CD14-positive monocyte (primary cell): ENCODE results near the gene NDRG4. TPM values are rescaled to one million over a fixed set of nuclear protein-coding genes. Genes with fewer than 3 reads are reported as not detected.

Experiments used
- DNase-seq, 3 donors: peaks; one replicate each; pipeline ENCODE4 v3.0.0-alpha.2; 2011 to 2022
- H2AFZ ChIP-seq: 2 replicates; pipeline ENCODE4 v1.6.0; 2012; ENCODE audit warnings: mild to moderate bottlenecking, low read depth, low read length, inconsistent platforms; ENCODE audit not compliant: insufficient read depth, poor library complexity, severe bottlenecking
- H3K27ac ChIP-seq, 2 donors: 1 replicate in 1 of 2; 2 replicates in 1 of 2; pipeline ENCODE4 v1.5.1; 2012 to 2013; ENCODE audit warnings: low read length in 2 of 2, control low read depth in 1 of 2, inconsistent platforms in 1 of 2, low read depth in 1 of 2, mild to moderate bottlenecking in 1 of 2
- H3K27me3 ChIP-seq, 2 donors: one replicate each; pipeline versions ENCODE4 v1.6.0 to v1.6.1; 2011 to 2013; ENCODE audit warnings: low read length in 2 of 2; ENCODE audit not compliant: control insufficient read depth in 2 of 2, insufficient read depth in 2 of 2
- H3K36me3 ChIP-seq, 2 donors: replicated peaks in 1 of 2; 1 replicate in 1 of 2; 2 replicates in 1 of 2; pipeline versions ENCODE4 v1.5.1 to v1.6.1; 2012 to 2013; ENCODE audit warnings: low read length in 2 of 2, control low read depth in 1 of 2, inconsistent platforms in 1 of 2, mild to moderate bottlenecking in 1 of 2; ENCODE audit not compliant: insufficient read depth in 2 of 2, control insufficient read depth in 1 of 2
- H3K4me1 ChIP-seq, 2 donors: 1 replicate in 1 of 2; 2 replicates in 1 of 2; pipeline versions ENCODE4 v1.5.1 to v1.6.1; 2012 to 2013; ENCODE audit warnings: low read length in 2 of 2, control low read depth in 1 of 2, inconsistent platforms in 1 of 2, mild to moderate bottlenecking in 1 of 2, moderate library complexity in 1 of 2; ENCODE audit not compliant: insufficient read depth in 2 of 2, control insufficient read depth in 1 of 2
- H3K4me2 ChIP-seq: replicated peaks from 2 replicates; pipeline ENCODE3; 2012; ENCODE audit warnings: low read length, moderate library complexity, mild to moderate bottlenecking; ENCODE audit not compliant: poor library complexity, severe bottlenecking; ENCODE audit errors: extremely low read depth
- H3K4me3 ChIP-seq, 3 experiments: fragments of 200-600 bp in 1 of 3; sonication (generic) in 1 of 3; replicated peaks in 1 of 3; 1 replicate in 2 of 3; 2 replicates in 1 of 3; pipeline ENCODE4 v1.5.1; 2011 to 2013; ENCODE audit warnings: low read length in 3 of 3, mild to moderate bottlenecking in 3 of 3, control low read depth in 2 of 3, low read depth in 2 of 3, inconsistent platforms in 1 of 3, moderate library complexity in 1 of 3
- H3K79me2 ChIP-seq: 2 replicates; pipeline ENCODE4 v1.6.0; 2012; ENCODE audit warnings: mild to moderate bottlenecking, control low read depth, inconsistent platforms, low read length, moderate library complexity; ENCODE audit not compliant: insufficient read depth
- H3K9ac ChIP-seq: 2 replicates; pipeline ENCODE4 v1.6.0; 2017; ENCODE audit warnings: low read length, mild to moderate bottlenecking; ENCODE audit not compliant: insufficient read depth, poor library complexity, severe bottlenecking
- H3K9me3 ChIP-seq, 2 donors: replicated peaks in 1 of 2; 1 replicate in 1 of 2; 2 replicates in 1 of 2; pipeline versions ENCODE4 v1.5.1 to v1.6.1; 2012 to 2013; ENCODE audit warnings: low read length in 2 of 2, control low read depth in 1 of 2; ENCODE audit not compliant: control insufficient read depth in 1 of 2, insufficient read depth in 1 of 2
- H4K20me1 ChIP-seq: 2 replicates; pipeline ENCODE4 v1.6.0; 2012; ENCODE audit warnings: mild to moderate bottlenecking, low read length, control low read depth, moderate library complexity; ENCODE audit not compliant: insufficient read depth
- H3K27ac Mint-ChIP-seq, 7 donors: one replicate each; pipeline ENCODE4 v1.8.0; 2020; ENCODE audit warnings: mild to moderate bottlenecking in 7 of 7, mixed read lengths in 7 of 7, moderate library complexity in 6 of 7, inconsistent platforms in 2 of 7
- H3K27me3 Mint-ChIP-seq, 3 donors: one replicate each; pipeline ENCODE4 v1.8.0; 2021 to 2022; ENCODE audit warnings: low read depth in 3 of 3, mild to moderate bottlenecking in 3 of 3, mixed read lengths in 3 of 3, moderate library complexity in 3 of 3, inconsistent platforms in 1 of 3
- H3K36me3 Mint-ChIP-seq, 2 donors: one replicate each; pipeline ENCODE4 v1.8.0; 2020; ENCODE audit warnings: mixed read lengths in 2 of 2, inconsistent platforms in 1 of 2, mild to moderate bottlenecking in 1 of 2
- H3K4me1 Mint-ChIP-seq: one replicate; pipeline ENCODE4 v1.8.0; 2020; ENCODE audit warnings: mild to moderate bottlenecking, mixed read lengths
- H3K4me3 Mint-ChIP-seq, 2 donors: one replicate each; pipeline ENCODE4 v1.8.0; 2020; ENCODE audit warnings: mild to moderate bottlenecking in 2 of 2, mixed read lengths in 2 of 2, moderate library complexity in 1 of 2
- H3K9me3 Mint-ChIP-seq, 7 donors: one replicate each; pipeline ENCODE4 v1.8.0; 2020 to 2022; ENCODE audit warnings: mixed read lengths in 7 of 7, mild to moderate bottlenecking in 6 of 7, moderate library complexity in 6 of 7, inconsistent platforms in 2 of 7
- CTCF ChIP-seq: fragments of 200-600 bp; IDR thresholded peaks from one replicate; pipeline ENCODE4 v1.8.0; 2022; ENCODE audit warnings: antibody characterized with exemption, mild to moderate bottlenecking
- WGBS: methylation state at CpG from one replicate; pipeline ENCODE4 v1.1.5; 2013; ENCODE audit warnings: missing lambda C conversion rate; ENCODE audit not compliant: insufficient coverage; 5-methylcytosine and 5-hydroxymethylcytosine counted together
- intact Hi-C, 2 donors: fragments of 100-400 bp; cut with micrococcal nuclease; formaldehyde crosslinking; loops; one replicate each; pipeline versions ENCODE4 v1.15.0 to v1.15.1; 2023
- polyA plus RNA-seq, 3 donors: library from polyadenylated mRNA; depleted of rRNA in 1 of 3; unstranded in 2 of 3; stranded (reverse) in 1 of 3; fragments of 300-500 nt in 2 of 3; fragments of >200 nt in 1 of 3; fragmentation: Illumina TruSeq in 2 of 3; gene quantifications; 1 replicate in 2 of 3; 2 replicates in 1 of 3; pipeline ENCODE4 v1.2.3, GENCODE V29; 2012 to 2021

The NDRG4 gene
- polyA plus RNA-seq, 3 donors: not detected

- Mint-ChIP-seq H3K36me3 (peaks cover 92 to 98% of the 10 kb centered on the region in 2 donors), H3K27me3 (no peaks in the 10 kb centered on the region), H3K4me1 (no peaks in the 10 kb centered on the region), H3K9me3 (no peaks in the 10 kb centered on the region), H3K27ac (no peak overlapping the region), H3K4me3 (no peak overlapping the region)
- Histone ChIP-seq H3K9ac (no peak overlapping the region), H3K27me3 (no peaks in the 10 kb centered on the region), H2AFZ (no peak overlapping the region), H3K4me1 (no peaks in the 10 kb centered on the region), H3K79me2 (no peaks in the 10 kb centered on the region), H3K4me3 (no peak overlapping the region), H4K20me1 (peaks cover 44% of the 10 kb centered on the region), H3K9me3 (no peaks in the 10 kb centered on the region), H3K36me3 (peaks cover 99 to 100% of the 10 kb centered on the region in 2 donors), H3K27ac (no peak overlapping the region), H3K4me2 (no peak overlapping the region)
- DNase-seq: no peak
- WGBS: 100% methylated on average over 1 of the region's 1 CpG
- intact Hi-C loops: loop anchor here in 1 of 2 donors (5.0 kb wide), 1 partner anchor 40 kb away; no protein-coding TSS in a partner anchor
- no peak for TF ChIP-seq CTCF
These were observed 42.3 kb downstream of the NDRG4 start for GRCh38 chr16:58542291-58542690.

GRCh38 chr16:58543685-58544084, 43.7 kb downstream of the NDRG4 start:
- H3K79me2 ChIP-seq: no peaks in the 10 kb centered on the region
- no peak overlapping the region for H3K4me3 ChIP-seq
- intact Hi-C loops: loop anchor here in 1 of 2 donors (5.0 kb wide), 1 partner anchor 39 kb away; no protein-coding TSS in a partner anchor
- Mint-ChIP-seq H3K4me3 (no peak overlapping the region), H3K36me3 (peaks cover 92 to 100% of the 10 kb centered on the region in 2 donors), H3K27ac (peak overlapping the region in 1 of 7 donors; percentile 6), H3K27me3 (no peaks in the 10 kb centered on the region), H3K9me3 (no peaks in the 10 kb centered on the region), H3K4me1 (no peaks in the 10 kb centered on the region)
- TF ChIP-seq CTCF: no peak
- no peaks in the 10 kb centered on the region for H3K27me3 ChIP-seq
- no peak overlapping the region for H3K27ac ChIP-seq
- 100% methylated on average over 3 of the region's 8 CpGs for WGBS
- H3K9me3 ChIP-seq: no peaks in the 10 kb centered on the region
- no peaks in the 10 kb centered on the region for H3K4me1 ChIP-seq
- DNase-seq: no peak
- peaks cover 99 to 100% of the 10 kb centered on the region in 2 donors for H3K36me3 ChIP-seq
- H3K9ac ChIP-seq: no peak overlapping the region
- no peak overlapping the region for H3K4me2 ChIP-seq
- no peak overlapping the region for H2AFZ ChIP-seq
- peaks cover 50% of the 10 kb centered on the region for H4K20me1 ChIP-seq
